ENCODE data around the gene NUSAP1.

DNA sequence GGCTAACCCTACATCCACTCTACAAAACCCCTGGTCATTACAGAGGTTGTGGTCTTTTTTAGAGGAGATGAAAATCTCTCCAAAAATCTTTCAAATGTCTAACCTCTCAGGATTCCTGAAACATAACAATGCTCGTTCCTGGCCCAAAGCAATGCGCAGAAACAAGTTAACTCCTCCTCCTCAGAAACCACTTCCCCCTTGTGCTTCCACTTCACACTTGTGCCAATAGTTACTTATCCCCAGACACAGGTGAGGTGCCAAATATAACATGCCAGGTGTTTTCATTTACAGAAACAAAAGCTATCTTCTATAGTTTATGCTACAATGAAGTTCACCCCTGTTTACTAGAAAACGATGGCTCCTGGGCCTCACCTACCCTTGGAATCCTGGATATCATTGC is 63.4 kb downstream of the NUSAP1 start:
- TF ChIP-seq, protein P1, sequence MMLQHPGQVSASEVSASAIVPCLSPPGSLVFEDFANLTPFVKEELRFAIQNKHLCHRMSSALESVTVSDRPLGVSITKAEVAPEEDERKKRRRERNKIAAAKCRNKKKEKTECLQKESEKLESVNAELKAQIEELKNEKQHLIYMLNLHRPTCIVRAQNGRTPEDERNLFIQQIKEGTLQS (IDR thresholded peaks at IDR 0.05; ENCODE audit: borderline replicate concordance, extremely low read depth, low read depth, low read length) = no peak
- TF ChIP-seq IKZF1 (conservative IDR thresholded peaks at IDR 0.05) = no peak

All from GM12878 (cell line).